Gastroesophageal sphincter (tissue), 3 donors: ENCODE results near the gene RNU1-4.
"Not testable (repeated sequence)": the region's sequence is repeated elsewhere in the genome, so short reads cannot be mapped to it uniquely, and the experiment has no call there.

Experiments
- EP300 ChIP-seq: sonication (generic); formaldehyde crosslinking; IDR thresholded peaks from one replicate; pipeline ENCODE4 v1.6.1; 2017; ENCODE audit warnings: antibody characterized with exemption, mild to moderate bottlenecking
- TF ChIP-seq, protein P1 (sequence below), 4 experiments: fragments of 200-600 bp in 2 of 4; fragments of 450-650 bp in 2 of 4; sonication (generic) in 1 of 4; IDR thresholded peaks; one replicate each; pipeline ENCODE4 v1.5.1; 2017 to 2019; ENCODE audit warnings: antibody characterized with exemption in 4 of 4, mild to moderate bottlenecking in 2 of 4, moderate library complexity in 2 of 4

DNA sequence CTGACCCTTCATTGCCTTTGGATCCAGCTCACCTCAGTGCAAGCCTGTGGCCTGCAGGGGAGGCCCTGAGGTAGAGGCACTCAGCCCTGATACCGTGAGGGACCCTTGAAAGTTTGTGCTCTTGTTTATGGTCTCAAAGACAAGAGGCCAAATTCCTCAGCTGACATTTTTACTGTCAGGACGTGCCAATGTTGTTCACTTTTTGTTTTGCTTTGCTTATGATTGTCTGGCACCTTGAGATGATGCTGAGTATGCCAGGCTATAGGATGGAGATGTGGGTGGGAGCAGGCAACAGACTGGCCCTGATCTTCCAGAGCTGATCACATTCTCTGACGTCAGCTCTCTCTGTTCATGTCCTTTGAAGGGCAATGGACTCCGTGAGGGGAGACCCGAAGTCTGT, 36.5 kb downstream of the RNU1-4 start:
- TF ChIP-seq EP300: not testable (repeated sequence)
- TF ChIP-seq, protein P1, sequence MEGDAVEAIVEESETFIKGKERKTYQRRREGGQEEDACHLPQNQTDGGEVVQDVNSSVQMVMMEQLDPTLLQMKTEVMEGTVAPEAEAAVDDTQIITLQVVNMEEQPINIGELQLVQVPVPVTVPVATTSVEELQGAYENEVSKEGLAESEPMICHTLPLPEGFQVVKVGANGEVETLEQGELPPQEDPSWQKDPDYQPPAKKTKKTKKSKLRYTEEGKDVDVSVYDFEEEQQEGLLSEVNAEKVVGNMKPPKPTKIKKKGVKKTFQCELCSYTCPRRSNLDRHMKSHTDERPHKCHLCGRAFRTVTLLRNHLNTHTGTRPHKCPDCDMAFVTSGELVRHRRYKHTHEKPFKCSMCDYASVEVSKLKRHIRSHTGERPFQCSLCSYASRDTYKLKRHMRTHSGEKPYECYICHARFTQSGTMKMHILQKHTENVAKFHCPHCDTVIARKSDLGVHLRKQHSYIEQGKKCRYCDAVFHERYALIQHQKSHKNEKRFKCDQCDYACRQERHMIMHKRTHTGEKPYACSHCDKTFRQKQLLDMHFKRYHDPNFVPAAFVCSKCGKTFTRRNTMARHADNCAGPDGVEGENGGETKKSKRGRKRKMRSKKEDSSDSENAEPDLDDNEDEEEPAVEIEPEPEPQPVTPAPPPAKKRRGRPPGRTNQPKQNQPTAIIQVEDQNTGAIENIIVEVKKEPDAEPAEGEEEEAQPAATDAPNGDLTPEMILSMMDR (IDR thresholded peaks at IDR 0.05): not testable (repeated sequence)
